DOHH2 (cell line): Measurements from ENCODE around the gene EPDR1.

Experiments
- EZH2phosphoT487 ChIP-seq: fragments of 200-600 bp; sonication (generic); IDR thresholded peaks from 2 replicates; pipeline ENCODE4 v1.6.1; 2017; ENCODE audit warnings: borderline replicate concordance, mild to moderate bottlenecking, antibody characterized with exemption, low read length, moderate library complexity, mixed read lengths
- TF ChIP-seq, protein P1 (sequence below): fragments of 200-600 bp; sonication (generic); IDR thresholded peaks from one replicate; pipeline ENCODE4 v1.5.1; 2014; ENCODE audit warnings: antibody characterized with exemption, mild to moderate bottlenecking, low read depth, low read length; ENCODE audit not compliant: poor library complexity, severe bottlenecking

DNA sequence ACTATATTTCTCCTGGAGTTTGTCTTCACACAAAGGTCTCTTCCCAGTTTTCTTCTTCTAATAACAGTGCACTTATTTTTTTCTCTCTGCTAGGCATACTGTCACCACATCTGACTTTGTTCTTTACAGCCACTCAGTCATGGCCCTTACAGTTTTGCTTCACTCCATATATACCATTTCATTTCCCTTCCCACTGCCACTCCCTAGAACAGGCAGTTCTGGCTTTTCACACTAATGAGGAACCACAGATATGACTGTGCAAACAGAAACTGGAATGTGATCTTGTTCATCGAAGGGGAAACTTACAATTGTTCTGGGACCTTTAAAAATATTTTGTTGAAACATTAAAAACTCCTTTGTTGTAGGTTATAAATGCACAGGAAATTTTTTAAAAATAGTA, 67.3 kb downstream of the EPDR1 start:
- TF ChIP-seq, protein P1, sequence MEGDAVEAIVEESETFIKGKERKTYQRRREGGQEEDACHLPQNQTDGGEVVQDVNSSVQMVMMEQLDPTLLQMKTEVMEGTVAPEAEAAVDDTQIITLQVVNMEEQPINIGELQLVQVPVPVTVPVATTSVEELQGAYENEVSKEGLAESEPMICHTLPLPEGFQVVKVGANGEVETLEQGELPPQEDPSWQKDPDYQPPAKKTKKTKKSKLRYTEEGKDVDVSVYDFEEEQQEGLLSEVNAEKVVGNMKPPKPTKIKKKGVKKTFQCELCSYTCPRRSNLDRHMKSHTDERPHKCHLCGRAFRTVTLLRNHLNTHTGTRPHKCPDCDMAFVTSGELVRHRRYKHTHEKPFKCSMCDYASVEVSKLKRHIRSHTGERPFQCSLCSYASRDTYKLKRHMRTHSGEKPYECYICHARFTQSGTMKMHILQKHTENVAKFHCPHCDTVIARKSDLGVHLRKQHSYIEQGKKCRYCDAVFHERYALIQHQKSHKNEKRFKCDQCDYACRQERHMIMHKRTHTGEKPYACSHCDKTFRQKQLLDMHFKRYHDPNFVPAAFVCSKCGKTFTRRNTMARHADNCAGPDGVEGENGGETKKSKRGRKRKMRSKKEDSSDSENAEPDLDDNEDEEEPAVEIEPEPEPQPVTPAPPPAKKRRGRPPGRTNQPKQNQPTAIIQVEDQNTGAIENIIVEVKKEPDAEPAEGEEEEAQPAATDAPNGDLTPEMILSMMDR: no peak
- TF ChIP-seq EZH2phosphoT487: no peak
